PC-3 (cell line): Measurements from ENCODE around the gene TST. TPM values are rescaled to one million over a fixed set of nuclear protein-coding genes. Genes with fewer than 3 reads are reported as not detected.

Experiments
- ATAC-seq: fragments of 200-7000 bp; cut with Tn5 transposase; 2 replicates; pipeline ENCODE4 v1.9.1; 2020; ENCODE audit warnings: mild to moderate bottlenecking, moderate library complexity
- BruUV-seq: library from RNA; stranded (reverse); fragments of 400-500 nt; replicated peaks from 2 replicates; lab custom pipeline; 2021; lab: Mats Ljungman, UMichigan
- CTCF ChIA-PET: fragments of 300-600 bp; sonication (Branson Sonifier 250); formaldehyde crosslinking; loops from one replicate; lab custom pipeline; 2022; ENCODE audit warnings: antibody characterized with exemption; lab: Charles Lee
- POLR2A ChIA-PET: fragments of 300-600 bp; sonication (Branson Sonifier 250); formaldehyde crosslinking; loops from one replicate; lab custom pipeline; 2022; ENCODE audit warnings: antibody characterized with exemption; ENCODE audit not compliant: unreplicated experiment; lab: Charles Lee
- DNase-seq: peaks from one replicate; pipeline ENCODE4 v3.0.0-alpha.2; 2015
- H2AFZ ChIP-seq: fragments of 300-600 bp; sonication (generic); 2 replicates; pipeline ENCODE4 v1.6.0; 2016; ENCODE audit warnings: antibody characterized with exemption, low read length
- H3F3A ChIP-seq: fragments of 300-600 bp; sonication (generic); one replicate; pipeline ENCODE4 v1.6.0; 2017; ENCODE audit warnings: antibody characterized with exemption, low read length, control low read depth, mild to moderate bottlenecking; ENCODE audit not compliant: unreplicated experiment
- H3K27ac ChIP-seq: fragments of 300-600 bp; sonication (generic); 2 replicates; pipeline ENCODE4 v1.5.1; 2016; ENCODE audit warnings: mild to moderate bottlenecking, low read length
- H3K27me3 ChIP-seq: fragments of 300-600 bp; sonication (generic); 2 replicates; pipeline ENCODE4 v1.6.1; 2016; ENCODE audit warnings: low read length, mixed read lengths
- H3K36me3 ChIP-seq: fragments of 300-600 bp; sonication (generic); 2 replicates; pipeline ENCODE4 v1.6.1; 2016; ENCODE audit warnings: low read depth, mixed run types, low read length, mixed read lengths
- H3K4me1 ChIP-seq: fragments of 300-600 bp; sonication (generic); 2 replicates; pipeline ENCODE4 v1.5.1; 2016; ENCODE audit warnings: low read length; ENCODE audit not compliant: insufficient read depth
- H3K4me2 ChIP-seq: fragments of 300-600 bp; sonication (generic); 2 replicates; pipeline ENCODE4 v1.6.0; 2016; ENCODE audit warnings: low read length
- H3K4me3 ChIP-seq: fragments of 300-600 bp; sonication (generic); 2 replicates; pipeline ENCODE4 v1.5.1; 2016; ENCODE audit warnings: mild to moderate bottlenecking, low read length, mixed read lengths
- H3K79me2 ChIP-seq: fragments of 300-600 bp; sonication (generic); 2 replicates; pipeline ENCODE4 v1.6.1; 2017; ENCODE audit warnings: low read length, mixed read lengths
- H3K9ac ChIP-seq: fragments of 300-600 bp; sonication (generic); 2 replicates; pipeline ENCODE4 v1.6.0; 2016; ENCODE audit warnings: mild to moderate bottlenecking, low read length
- H3K9me2 ChIP-seq: fragments of 300-600 bp; sonication (generic); replicated peaks from 2 replicates; pipeline ENCODE4 v1.6.1; 2016; ENCODE audit warnings: mixed run types, low read length, mixed read lengths
- H3K9me3 ChIP-seq: fragments of 300-600 bp; sonication (generic); 2 replicates; pipeline ENCODE4 v1.6.1; 2016; ENCODE audit warnings: low read length, mixed read lengths
- H4K20me1 ChIP-seq: fragments of 300-600 bp; sonication (generic); 2 replicates; pipeline ENCODE4 v1.6.1; 2016; ENCODE audit warnings: low read length, mixed read lengths
- CTCF ChIP-seq: fragments of 300-600 bp; sonication (generic); conservative IDR thresholded peaks from 2 replicates; pipeline ENCODE4 v1.5.1; 2017; ENCODE audit warnings: antibody characterized with exemption, low read depth, mild to moderate bottlenecking, low read length
- EZH2 ChIP-seq: fragments of 300-600 bp; sonication (generic); IDR thresholded peaks from one replicate; pipeline ENCODE4 v1.6.1; 2017; ENCODE audit warnings: antibody characterized with exemption, mild to moderate bottlenecking, low read length; ENCODE audit not compliant: unreplicated experiment
- EZH2phosphoT487 ChIP-seq: fragments of 300-600 bp; sonication (generic); IDR thresholded peaks from 2 replicates; pipeline ENCODE4 v1.6.1; 2018; ENCODE audit warnings: mild to moderate bottlenecking, antibody characterized with exemption, low read length, borderline replicate concordance
- intact Hi-C: fragments of 100-400 bp; cut with micrococcal nuclease; formaldehyde crosslinking; loops from 2 replicates; pipeline ENCODE4 v1.9.0; 2023
- total RNA-seq: library from RNA; depleted of rRNA; stranded (reverse); fragments of >200 nt; gene quantifications from 2 replicates; pipeline ENCODE4 v1.2.3, GENCODE V29; 2014

The TST gene
- total RNA-seq, 1 experiment from 2014 or later: 35.9 TPM

GRCh38 chr22:36966851-36967540 lies 52.3 kb downstream of the TST start:
- ATAC-seq (no peak), DNase-seq (no peak)
- intact Hi-C loops: no loop called here
- Histone ChIP-seq H3K36me3 (no peaks in the 10 kb centered on the region), H3K9ac (no peak overlapping the region), H3K9me2 (no peaks in the 10 kb centered on the region), H3K27ac (no peak overlapping the region), H3K4me3 (no peak overlapping the region), H4K20me1 (no peaks in the 10 kb centered on the region), H2AFZ (no peak overlapping the region), H3K4me2 (no peak overlapping the region), H3K4me1 (no peaks in the 10 kb centered on the region), H3F3A (no peaks in the 10 kb centered on the region), H3K27me3 (peaks cover 5% of the 10 kb centered on the region; the same call in 1 of the 2 replicates), H3K79me2 (no peaks in the 10 kb centered on the region), H3K9me3 (no peaks in the 10 kb centered on the region)
- ChIA-PET CTCF (no interaction called here), POLR2A (no interaction called here)
- BruUV-seq: no TSS peak
- no peak for TF ChIP-seq EZH2
- no peak for TF ChIP-seq CTCF
- no peak for TF ChIP-seq EZH2phosphoT487

DNA sequence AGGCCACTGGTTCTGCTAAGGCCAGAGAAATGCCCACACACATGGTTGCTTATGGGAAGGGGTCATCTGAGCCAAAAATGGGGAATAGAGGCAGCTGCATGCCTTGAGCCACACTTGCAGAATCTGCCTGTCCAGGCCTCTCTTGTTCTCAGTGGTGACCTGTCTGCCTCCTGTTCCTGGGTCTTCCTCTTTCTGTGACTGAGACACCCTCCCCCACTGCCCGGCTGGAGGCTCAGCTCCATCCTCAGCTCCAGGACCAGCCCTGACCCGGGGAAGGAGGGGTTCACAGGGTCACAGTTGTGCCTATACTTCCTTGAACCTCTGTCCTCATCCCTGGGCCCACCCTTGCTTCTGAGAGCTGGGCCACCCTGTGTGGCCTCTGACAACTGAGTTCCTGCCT lies 53.6 kb downstream of the TST start:
- Histone ChIP-seq H3K27me3 (peaks cover 12% of the 10 kb centered on the region; the same call in 1 of the 2 replicates), H3K9ac (no peak overlapping the region), H3K4me3 (no peak overlapping the region), H4K20me1 (no peaks in the 10 kb centered on the region), H3K36me3 (no peaks in the 10 kb centered on the region), H3K4me1 (no peaks in the 10 kb centered on the region), H3K9me3 (no peaks in the 10 kb centered on the region), H3K79me2 (no peaks in the 10 kb centered on the region), H2AFZ (no peak overlapping the region), H3K4me2 (no peak overlapping the region), H3K9me2 (no peaks in the 10 kb centered on the region), H3F3A (no peaks in the 10 kb centered on the region), H3K27ac (no peak overlapping the region)
- POLR2A ChIA-PET: no interaction called here
- CTCF ChIA-PET: no interaction called here
- DNase-seq (no peak), ATAC-seq (no peak)
- TF ChIP-seq EZH2phosphoT487 (no peak), EZH2 (no peak), CTCF (no peak)
- intact Hi-C loops: no loop called here
- BruUV-seq: no TSS peak

GRCh38 chr22:36964106-36964505 lies 55.1 kb downstream of the TST start:
- no peak overlapping the region for H3K4me2 ChIP-seq
- no peak overlapping the region for H3K9ac ChIP-seq
- no peaks in the 10 kb centered on the region for H3K36me3 ChIP-seq
- no peaks in the 10 kb centered on the region for H3F3A ChIP-seq
- no TSS peak for BruUV-seq
- no peak overlapping the region for H3K4me3 ChIP-seq
- H3K9me3 ChIP-seq: no peaks in the 10 kb centered on the region
- H2AFZ ChIP-seq: no peak overlapping the region
- no peaks in the 10 kb centered on the region for H4K20me1 ChIP-seq
- intact Hi-C loops: no loop called here
- H3K27me3 ChIP-seq: peaks cover 12% of the 10 kb centered on the region; the same call in 1 of the 2 replicates
- H3K9me2 ChIP-seq: no peaks in the 10 kb centered on the region
- no peak for DNase-seq
- POLR2A ChIA-PET: no interaction called here
- TF ChIP-seq EZH2 (no peak), CTCF (no peak), EZH2phosphoT487 (no peak)
- ATAC-seq: no peak
- CTCF ChIA-PET: no interaction called here
- no peaks in the 10 kb centered on the region for H3K4me1 ChIP-seq
- no peaks in the 10 kb centered on the region for H3K79me2 ChIP-seq
- H3K27ac ChIP-seq: no peak overlapping the region
